ENCODE results near the gene ILRUN.
"Not testable (repeated sequence)": the region's sequence is repeated elsewhere in the genome, so short reads cannot be mapped to it uniquely, and the experiment has no call there.

ILRUN gene

GRCh38 chr6:34696739-34697543, at the start of gene ILRUN:
Gene ILRUN, minus strand, starts transcription at chr6:34696767. Its CDS starts 164 bp downstream, at chr6:34696603.
- peak; percentile 92 to 99 (median 96) for DNase-seq
- intact Hi-C loops (cut with DNase I), result loop anchor here (2.0 kb wide), 1 partner anchor 60 kb away; the partner anchor contains the start of gene SNRPC

GRCh38 chr6:34745277-34746103, 48.9 kb upstream of the ILRUN start:
- DNase-seq, result peak in 1 of 10 donors; percentile 29
- intact Hi-C loops (cut with DNase I), result no loop called here

GRCh38 chr6:34744294-34744647, 47.7 kb upstream of the ILRUN start:
- DNase-seq, result peak in 1 of 10 donors; percentile 10
- intact Hi-C loops (cut with DNase I), result not testable (repeated sequence)

DNA sequence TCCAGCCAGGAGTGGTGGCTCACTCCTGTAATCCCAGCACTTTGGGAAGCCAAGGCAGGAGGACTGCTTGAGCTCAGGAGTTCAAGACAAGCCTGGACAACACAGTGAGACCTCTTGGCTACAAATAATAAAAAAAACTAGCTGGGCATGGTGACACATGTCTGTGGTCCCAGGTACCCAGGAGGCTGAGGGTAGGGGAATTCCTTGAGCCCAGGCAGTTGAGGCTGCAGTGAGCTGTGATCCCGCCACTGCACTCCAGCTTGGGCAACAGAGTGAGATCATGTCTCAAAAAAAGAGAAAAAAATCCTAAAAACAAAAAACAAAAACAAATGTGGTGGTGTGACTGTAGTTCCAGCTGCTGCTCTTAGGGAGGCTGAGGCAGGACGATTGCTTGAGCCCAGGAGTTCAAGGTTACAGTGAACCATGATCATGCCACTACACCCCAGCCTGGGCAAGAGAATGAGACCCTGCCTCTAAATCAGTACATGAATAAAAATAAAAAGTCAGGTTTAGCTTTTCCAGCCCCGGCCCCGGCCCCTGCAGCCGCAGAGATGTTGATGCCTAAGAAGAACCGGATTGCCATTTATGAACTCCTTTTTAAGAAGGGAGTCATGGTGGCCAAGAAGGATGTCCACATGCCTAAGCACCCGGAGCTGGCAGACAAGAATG, 47.2 kb upstream of the ILRUN start:
- intact Hi-C loops (cut with DNase I), result no loop called here
- DNase-seq, result peak in 1 of 10 donors; percentile 32

GRCh38 chr6:34742094-34742493, 45.5 kb upstream of the ILRUN start:
- intact Hi-C loops (cut with DNase I), result no loop called here

GRCh38 chr6:34736823-34737222, 40.3 kb upstream of the ILRUN start:
- intact Hi-C loops (cut with DNase I), result no loop called here
- DNase-seq, result no peak

More at GRCh38 chr6:34742094-34742493, 45.5 kb upstream of the ILRUN start:
- DNase-seq, result no peak

DNA sequence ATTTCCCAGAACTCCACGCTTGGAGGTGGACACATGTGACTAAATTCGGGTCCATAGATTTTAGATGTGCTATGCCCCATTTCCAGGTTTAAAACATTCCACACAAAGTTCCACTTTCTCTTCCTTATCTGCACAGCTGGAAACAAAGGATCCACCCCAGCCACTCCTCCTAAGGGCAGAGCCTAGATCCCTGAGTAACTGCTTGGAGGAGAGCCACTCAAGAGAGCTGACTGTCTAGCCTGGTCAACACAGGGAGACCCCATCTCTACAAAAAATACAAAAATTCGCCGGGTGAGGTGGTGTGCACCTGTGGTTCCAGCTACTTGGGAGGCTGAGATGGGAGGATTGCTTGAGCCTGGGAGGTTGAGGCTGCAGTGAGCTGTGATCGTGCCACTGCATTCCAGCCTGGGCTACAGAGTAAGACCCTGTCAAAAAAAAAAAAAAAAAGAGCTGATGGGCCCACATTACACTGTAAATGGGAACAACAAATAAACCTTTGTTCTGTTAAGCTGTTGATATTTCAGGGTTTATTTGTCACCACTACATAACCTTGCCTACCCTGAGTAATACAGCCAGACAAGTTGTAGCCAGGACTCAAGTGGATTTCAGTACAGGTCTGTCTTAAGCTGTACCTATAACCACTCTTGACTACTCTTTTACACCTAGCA, 35.0 kb upstream of the ILRUN start:
- no peak for DNase-seq
- intact Hi-C loops (cut with DNase I), result no loop called here

DNA sequence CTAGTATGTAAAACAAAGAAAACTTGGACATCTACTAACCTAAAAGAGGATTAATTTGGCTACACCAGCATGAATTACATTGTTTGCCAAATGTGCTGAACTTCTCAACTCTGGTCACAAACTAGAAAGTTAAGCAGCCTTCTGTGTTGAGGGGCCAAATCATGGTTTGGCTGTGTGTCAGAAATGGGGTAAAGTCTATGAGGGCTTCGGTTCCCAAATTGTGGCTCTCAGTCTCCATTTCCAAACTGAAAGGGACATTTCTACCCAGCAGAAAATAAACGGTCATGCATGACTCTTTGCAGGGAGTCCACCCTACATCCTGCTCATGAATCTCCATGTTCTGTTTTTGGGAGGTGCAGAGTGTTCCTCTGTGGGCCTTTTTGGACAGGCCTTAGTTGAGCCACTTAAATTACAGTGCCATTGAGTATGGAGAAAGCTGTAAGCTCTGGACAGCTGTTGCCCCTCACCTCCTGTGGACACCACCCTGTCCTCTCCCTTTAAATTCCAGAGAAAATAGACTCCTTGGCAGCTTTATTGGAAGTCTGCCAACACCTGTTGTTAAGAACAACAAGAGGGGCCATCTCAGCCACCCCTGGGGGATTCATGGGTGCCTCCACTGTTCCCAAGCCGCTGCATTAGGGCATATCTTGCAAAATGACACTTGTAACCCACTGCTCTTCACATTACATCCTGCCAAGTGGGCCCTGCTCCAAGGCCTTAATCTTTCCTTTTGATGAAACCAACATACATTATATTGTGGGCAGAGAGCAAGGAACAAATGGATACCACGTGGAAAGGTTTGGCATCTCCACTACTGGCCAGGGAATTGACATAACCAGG, 33.3 kb upstream of the ILRUN start:
- intact Hi-C loops (cut with DNase I), result no loop called here
- no peak for DNase-seq

- intact Hi-C loops (cut with DNase I), result no loop called here
- DNase-seq, result no peak
Measured at GRCh38 chr6:34726055-34726454, 29.5 kb upstream of the ILRUN start.

DNA sequence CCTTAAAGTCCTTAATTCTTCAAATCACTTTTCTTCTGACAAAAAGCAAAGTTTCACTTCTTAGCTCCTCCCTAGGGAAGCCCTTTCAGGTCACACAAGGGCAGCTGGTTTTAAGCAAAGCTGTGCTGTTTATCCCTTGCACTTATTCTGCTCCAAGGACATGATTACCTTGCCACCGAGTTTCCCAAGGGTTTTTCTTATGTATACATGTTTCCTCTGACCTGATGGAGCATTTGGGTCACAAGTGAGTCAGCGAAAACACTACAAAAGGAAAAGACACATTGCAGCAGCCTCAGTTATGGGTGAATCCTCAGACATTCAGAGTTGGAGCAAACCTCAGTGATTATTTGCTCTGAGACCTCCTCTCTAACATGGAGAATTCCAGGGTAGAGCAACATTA, 26.6 kb upstream of the ILRUN start:
- DNase-seq, result no peak
- intact Hi-C loops (cut with DNase I), result no loop called here

GRCh38 chr6:34722451-34722850, 25.9 kb upstream of the ILRUN start:
- DNase-seq, result no peak
- intact Hi-C loops (cut with DNase I), result no loop called here

DNA sequence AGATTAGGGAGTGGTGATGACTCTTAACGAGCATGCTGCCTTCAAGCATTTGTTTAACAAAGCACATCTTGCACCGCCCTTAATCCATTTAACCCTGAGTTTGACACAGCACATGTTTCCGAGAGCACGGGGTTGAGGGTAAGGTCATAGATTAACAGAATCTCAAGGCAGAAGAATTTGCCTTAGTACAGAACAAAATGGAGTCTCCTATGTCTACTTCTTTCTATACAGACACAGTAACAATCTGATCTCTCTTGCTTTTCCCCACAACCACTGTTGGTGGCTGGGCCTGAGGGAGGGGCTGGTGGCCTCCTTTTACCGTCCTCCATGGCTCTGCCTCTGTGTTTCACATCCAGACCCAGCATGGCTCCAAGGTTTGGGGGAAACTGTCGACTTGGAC, 23.6 kb upstream of the ILRUN start:
- DNase-seq; intact Hi-C loops (cut with DNase I): not testable (repeated sequence)

GRCh38 chr6:34719646-34720045, 23.1 kb upstream of the ILRUN start:
- intact Hi-C loops (cut with DNase I); DNase-seq: not testable (repeated sequence)

DNA sequence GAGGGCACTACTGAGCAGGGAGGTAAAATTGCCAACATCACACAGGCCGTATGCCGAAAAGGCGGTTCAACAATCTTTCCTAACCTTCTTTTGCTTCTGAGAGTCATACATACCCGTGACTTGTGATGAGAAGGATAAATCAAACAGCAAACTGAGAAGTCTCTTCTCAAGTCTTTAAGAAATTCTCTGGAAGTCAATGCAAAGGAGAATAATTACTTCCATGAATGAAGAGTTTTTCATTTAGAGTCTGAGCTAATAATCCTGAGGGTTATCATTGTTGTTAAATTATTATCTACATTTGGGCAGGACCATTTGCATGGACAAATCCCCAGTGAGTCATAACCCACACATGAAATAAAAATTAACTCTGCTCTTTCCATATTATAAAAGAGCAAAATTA, 22.4 kb upstream of the ILRUN start:
- intact Hi-C loops (cut with DNase I), result no loop called here

DNA sequence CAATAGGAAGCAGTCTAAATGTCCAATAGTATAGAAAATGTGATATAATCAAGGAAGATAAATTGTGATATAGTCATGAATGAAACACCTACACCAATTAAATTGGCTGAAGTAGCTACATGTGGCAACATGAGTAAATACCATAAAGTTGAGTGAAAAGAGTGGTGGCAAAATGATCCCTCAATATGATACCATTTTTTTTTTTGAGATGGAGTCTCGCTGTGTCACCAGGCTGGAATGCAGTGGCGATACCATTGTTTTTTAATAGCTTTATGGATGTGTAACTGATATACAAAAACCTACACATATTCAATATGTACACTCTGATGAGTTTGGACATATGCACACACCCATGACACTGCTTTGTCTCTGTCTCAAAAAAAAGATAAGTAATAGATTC, 20.9 kb upstream of the ILRUN start:
- no peak for DNase-seq
- intact Hi-C loops (cut with DNase I), result no loop called here

More for the DNA sequence above, 22.4 kb upstream of the ILRUN start:
- no peak for DNase-seq

GRCh38 chr6:34714663-34715062, 18.1 kb upstream of the ILRUN start:
- intact Hi-C loops (cut with DNase I), result no loop called here

GRCh38 chr6:34712881-34713280, 16.3 kb upstream of the ILRUN start:
- DNase-seq; intact Hi-C loops (cut with DNase I): not testable (repeated sequence)

More at GRCh38 chr6:34714663-34715062, 18.1 kb upstream of the ILRUN start:
- no peak for DNase-seq

DNA sequence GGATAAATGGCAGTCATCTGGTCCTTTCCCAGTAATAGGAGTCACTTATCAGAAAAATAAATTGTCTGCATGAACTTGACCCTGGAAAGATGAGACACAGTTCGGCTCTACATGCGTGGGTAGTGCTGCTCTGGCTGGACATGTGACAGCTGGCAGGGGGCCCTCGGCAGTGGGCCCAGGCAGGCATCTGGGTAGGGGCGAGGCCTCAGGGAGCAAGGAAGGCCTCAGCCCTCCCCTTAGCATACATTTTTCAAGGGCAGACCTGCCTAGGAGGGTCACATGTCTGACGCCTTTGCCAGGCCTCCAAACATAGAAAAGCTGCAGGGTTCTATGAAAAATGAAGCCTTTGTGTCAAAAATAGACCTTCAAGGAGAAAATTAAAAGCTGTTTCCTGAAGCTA, 12.8 kb upstream of the ILRUN start:
- DNase-seq, result peak in 7 of 10 donors; percentile 32 to 91 (median 49)
- intact Hi-C loops (cut with DNase I), result no loop called here

DNA sequence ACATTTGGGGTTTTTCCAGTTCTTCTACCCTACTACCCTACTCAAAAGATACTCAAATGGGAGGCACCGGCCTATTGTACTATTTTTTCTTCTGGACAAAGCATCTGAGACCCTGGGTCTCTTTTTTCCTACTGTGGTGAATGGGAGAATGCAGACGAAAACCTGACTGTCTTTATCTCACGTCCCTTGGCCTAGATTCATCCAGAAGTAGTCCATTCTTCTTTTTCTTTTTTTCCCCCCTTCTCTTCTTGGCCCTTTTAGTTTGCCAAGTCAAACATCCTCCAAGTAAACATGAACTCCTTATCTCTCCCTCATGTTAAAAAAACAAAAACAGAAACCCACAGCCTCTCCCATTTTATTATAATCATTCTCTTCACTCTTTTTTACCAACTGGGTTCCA, 8.7 kb upstream of the ILRUN start:
- no peak for DNase-seq
- intact Hi-C loops (cut with DNase I), result no loop called here

Measured in posterior cingulate gyrus (tissue), 11 donors.